GM21825 (cell line): Measurements from ENCODE around the gene RHCE.
"Not testable (repeated sequence)": the region's sequence is repeated elsewhere in the genome, so short reads cannot be mapped to it uniquely, and the experiment has no call there.

Source experiments
- ATAC-seq: cut with Tn5 transposase; IDR thresholded peaks from one replicate; pipeline ENCODE4 v1.9.1; 2021; ENCODE audit warnings: mild to moderate bottlenecking, moderate library complexity; ENCODE audit not compliant: unreplicated experiment

The RHCE gene

GRCh38 chr1:25433389-25434186 lies 13.0 kb upstream of the RHCE start:
- ATAC-seq: no peak

GRCh38 chr1:25432749-25433388 lies 12.2 kb upstream of the RHCE start:
- no peak for ATAC-seq

- ATAC-seq: no peak
Measured at GRCh38 chr1:25431955-25432719, 11.5 kb upstream of the RHCE start.

GRCh38 chr1:25430967-25431881 lies 10.6 kb upstream of the RHCE start:
- ATAC-seq: peak; percentile 17

GRCh38 chr1:25430073-25430966 lies 9.7 kb upstream of the RHCE start, which contains the start of gene MACO1:
Gene MACO1, plus strand, starts transcription at chr1:25430897. Its CDS starts 202 bp downstream, at chr1:25431099.
- ATAC-seq: peak; percentile 78

- ATAC-seq: no peak
Measured at GRCh38 chr1:25428475-25429166, 8.0 kb upstream of the RHCE start.

- ATAC-seq: no peak
Measured at GRCh38 chr1:25427696-25428095, 7.1 kb upstream of the RHCE start.

GRCh38 chr1:25425098-25426085 lies 4.8 kb upstream of the RHCE start:
- no peak for ATAC-seq

GRCh38 chr1:25423206-25423605 lies 2.6 kb upstream of the RHCE start:
- not testable (repeated sequence) for ATAC-seq

- ATAC-seq: not testable (repeated sequence)
Measured at GRCh38 chr1:25419339-25419738, 1.3 kb downstream of the RHCE start.

GRCh38 chr1:25417280-25417679 lies 3.3 kb downstream of the RHCE start:
- ATAC-seq: not testable (repeated sequence)

- not testable (repeated sequence) for ATAC-seq
Measured at GRCh38 chr1:25414578-25414977, 6.0 kb downstream of the RHCE start.

GRCh38 chr1:25414157-25414556 lies 6.5 kb downstream of the RHCE start:
- not testable (repeated sequence) for ATAC-seq

- ATAC-seq: not testable (repeated sequence)
Measured at GRCh38 chr1:25412872-25413623, 7.6 kb downstream of the RHCE start.

GRCh38 chr1:25409641-25410427 lies 10.8 kb downstream of the RHCE start:
- ATAC-seq: not testable (repeated sequence)

- not testable (repeated sequence) for ATAC-seq
Measured at GRCh38 chr1:25405731-25406305, 14.8 kb downstream of the RHCE start.
